Fibroblast of skin of abdomen (primary cell): ENCODE data around the gene C4orf33. TPM values are rescaled to one million over a fixed set of nuclear protein-coding genes. Genes with fewer than 3 reads are reported as not detected.
"Not testable (repeated sequence)": the region's sequence is repeated elsewhere in the genome, so short reads cannot be mapped to it uniquely, and the experiment has no call there.

Experiments used
- DNase-seq: peaks from one replicate; pipeline ENCODE4 v3.0.0-alpha.2; 2013
- polyA plus RNA-seq, 2 experiments: library from polyadenylated mRNA; unstranded; fragments of 120-200 nt; gene quantifications; one replicate each; pipeline ENCODE4 v1.2.1, GENCODE V29; 2013; ENCODE audit not compliant: insufficient read length in 2 of 2

C4orf33 gene, protein sequence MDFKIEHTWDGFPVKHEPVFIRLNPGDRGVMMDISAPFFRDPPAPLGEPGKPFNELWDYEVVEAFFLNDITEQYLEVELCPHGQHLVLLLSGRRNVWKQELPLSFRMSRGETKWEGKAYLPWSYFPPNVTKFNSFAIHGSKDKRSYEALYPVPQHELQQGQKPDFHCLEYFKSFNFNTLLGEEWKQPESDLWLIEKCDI
- 6.9 TPM for polyA plus RNA-seq (2013, experiment 1 of 2; ENCODE audit: insufficient read length)
- 7.3 TPM for polyA plus RNA-seq (2013, experiment 2 of 2; ENCODE audit: insufficient read length)

DNA sequence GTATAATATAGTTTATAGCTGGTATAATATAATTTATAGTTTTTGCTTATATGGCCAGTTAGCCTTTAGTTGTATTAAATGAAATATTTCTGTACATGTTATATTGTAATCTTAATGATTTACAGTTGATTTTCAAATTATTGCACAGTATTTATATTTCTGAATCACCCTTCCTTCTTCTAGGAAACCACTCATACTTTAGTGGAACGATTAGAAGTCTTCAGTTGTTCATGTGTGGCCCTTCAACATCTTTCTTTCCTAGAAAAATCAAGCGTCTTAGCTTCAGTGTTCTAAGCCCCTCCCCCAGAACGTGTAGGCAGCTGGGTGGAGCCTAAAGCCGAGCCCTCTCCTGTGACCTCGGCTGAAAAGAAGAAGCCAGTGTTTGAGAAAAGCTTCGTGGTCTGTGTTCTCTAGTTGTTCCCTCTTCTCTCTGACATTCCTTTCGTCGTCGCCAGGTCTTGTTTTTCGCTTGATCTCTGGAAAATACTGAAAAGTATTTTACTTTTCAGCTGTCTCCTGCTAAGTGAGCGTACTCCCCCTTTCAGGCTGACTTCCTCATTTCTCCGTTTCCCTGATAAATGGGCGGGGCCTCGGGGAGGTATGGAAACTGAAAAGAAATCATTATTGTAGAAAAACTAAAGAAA is at the start of gene C4orf33:
C4orf33 (plus strand) TSS at position 342 of the 644 bp plus-strand sequence. CDS start 6,459 bp downstream, outside the sequence.
- peak; percentile 65 for DNase-seq

GRCh38 chr4:129059028-129059427 is 36.9 kb upstream of the C4orf33 start:
- no peak for DNase-seq

DNA sequence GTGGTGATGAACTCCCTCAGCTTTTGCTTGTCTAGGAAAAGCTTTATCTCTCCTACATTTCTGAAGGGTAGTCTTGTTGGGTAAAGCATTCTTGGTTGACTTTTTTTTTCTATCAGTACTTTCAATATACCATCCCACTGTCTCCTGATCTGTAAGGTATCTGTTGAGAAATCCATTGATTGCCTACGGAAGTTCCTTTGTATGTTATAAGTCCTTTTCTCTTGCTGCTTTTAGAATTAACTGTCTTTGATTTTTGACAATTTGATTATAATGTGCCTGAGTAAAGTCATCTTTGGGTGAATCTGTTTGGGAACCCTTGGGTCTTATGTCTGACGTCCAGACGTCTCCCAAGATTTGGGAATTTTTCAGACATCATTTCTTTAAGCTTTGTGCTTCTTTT is 33.4 kb upstream of the C4orf33 start:
- no peak for DNase-seq

GRCh38 chr4:129063640-129064039 is 32.3 kb upstream of the C4orf33 start:
- no peak for DNase-seq

- DNase-seq = peak; percentile 52
Measured at GRCh38 chr4:129064717-129065116, 31.2 kb upstream of the C4orf33 start.

DNA sequence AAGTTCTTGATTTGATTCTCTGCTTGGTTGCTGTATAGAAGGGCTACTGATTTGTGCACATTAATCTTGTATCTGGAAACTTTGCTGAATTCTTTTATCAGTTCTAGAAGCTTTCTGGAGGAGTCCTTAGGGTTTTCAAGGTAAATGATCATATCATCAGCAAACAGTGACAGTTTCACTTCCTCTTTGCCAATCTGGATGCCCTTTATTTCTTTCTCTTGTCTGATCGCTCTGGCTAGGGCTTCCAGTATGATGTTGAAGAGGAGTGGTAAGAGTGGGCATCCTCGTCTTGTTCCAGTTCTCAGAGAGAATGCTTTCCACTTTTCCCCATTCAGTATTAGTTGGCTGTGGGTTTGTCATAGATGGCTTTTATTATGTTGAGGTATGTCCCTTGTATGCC is 26.4 kb upstream of the C4orf33 start:
- not testable (repeated sequence) for DNase-seq

- DNase-seq = no peak
Measured at GRCh38 chr4:129077326-129077725, 18.6 kb upstream of the C4orf33 start.

GRCh38 chr4:129080129-129080528 is 15.8 kb upstream of the C4orf33 start:
- no peak for DNase-seq

- no peak for DNase-seq
Measured at GRCh38 chr4:129082302-129082701, 13.7 kb upstream of the C4orf33 start.

DNA sequence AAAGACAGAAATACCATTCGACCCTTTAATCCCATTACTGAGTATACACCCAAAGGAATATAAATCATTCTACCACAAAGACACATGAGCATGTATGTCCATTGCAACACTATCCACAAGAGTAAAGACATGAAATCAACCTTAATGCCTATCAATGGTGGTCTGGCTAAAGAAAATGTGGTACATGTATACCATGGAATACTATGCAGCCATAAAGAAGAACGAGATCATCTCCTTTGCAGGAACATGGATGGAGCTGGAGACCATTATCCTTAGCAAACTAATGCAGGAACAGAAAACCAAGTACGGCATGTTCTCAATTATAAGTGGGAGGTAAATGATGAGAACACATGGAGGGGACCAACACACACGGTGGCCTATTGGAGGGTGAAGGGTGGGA is 10.5 kb upstream of the C4orf33 start:
- DNase-seq = no peak

DNA sequence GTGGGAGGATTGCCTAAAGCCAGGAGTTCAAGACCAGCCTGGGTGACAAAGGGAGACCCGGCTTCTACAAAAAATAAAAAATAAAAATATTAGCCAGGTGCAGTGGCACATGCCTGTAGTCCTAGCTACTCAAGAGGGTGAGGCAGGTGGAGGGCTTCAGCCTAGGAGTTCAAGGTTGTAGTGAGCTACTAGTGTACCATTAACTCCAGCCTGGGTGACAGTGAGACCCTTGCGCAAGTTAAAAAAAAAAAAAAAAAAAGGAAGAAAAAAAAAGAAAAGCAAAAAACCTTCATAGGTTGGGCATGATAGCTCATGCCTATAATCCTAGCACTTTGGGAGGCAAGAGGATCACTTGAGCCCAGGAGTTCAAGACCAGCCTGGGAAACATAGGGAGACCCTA is 8.4 kb upstream of the C4orf33 start:
- DNase-seq = no peak

DNA sequence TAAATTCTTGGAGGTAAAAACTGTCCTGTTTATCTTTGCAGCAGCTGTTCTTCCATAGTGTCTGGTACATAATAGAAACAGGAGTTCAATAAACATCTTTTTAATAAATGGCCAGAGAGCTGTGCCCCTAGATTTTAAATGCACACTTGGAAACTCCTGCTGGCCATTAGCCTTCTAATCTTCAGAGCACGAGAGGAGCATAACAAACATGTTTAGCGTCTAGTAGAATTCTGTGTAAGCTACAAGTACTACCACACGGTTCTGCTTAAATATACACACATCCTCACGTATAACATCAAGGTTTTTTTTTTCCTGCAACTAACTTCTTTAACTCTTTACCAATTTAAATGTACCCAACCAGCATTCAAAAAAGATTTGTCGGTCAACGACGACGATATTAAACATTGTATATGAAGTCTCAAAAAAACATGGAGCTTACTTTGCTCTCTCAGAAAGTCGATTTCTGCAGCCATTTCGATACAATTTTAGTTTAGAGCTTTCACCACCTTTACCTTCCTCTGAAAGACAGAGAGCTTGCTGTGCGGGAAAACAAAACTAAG is 3.2 kb upstream of the C4orf33 start:
- DNase-seq = peak; percentile 2

GRCh38 chr4:129093191-129093920 is 2.6 kb upstream of the C4orf33 start, which contains the start of gene SCLT1:
Gene SCLT1 (minus strand): TSS chr4:129093539. CDS start chr4:129093103, 436 bp downstream.
- DNase-seq = peak; percentile 98

- no peak for DNase-seq
Measured at GRCh38 chr4:129094347-129094746, 1.6 kb upstream of the C4orf33 start.

GRCh38 chr4:129098531-129099001 is 2.6 kb downstream of the C4orf33 start:
- DNase-seq = no peak

GRCh38 chr4:129109965-129110824 is 14.2 kb downstream of the C4orf33 start:
- no peak for DNase-seq

GRCh38 chr4:129110931-129111330 is 15.0 kb downstream of the C4orf33 start:
- no peak for DNase-seq

DNA sequence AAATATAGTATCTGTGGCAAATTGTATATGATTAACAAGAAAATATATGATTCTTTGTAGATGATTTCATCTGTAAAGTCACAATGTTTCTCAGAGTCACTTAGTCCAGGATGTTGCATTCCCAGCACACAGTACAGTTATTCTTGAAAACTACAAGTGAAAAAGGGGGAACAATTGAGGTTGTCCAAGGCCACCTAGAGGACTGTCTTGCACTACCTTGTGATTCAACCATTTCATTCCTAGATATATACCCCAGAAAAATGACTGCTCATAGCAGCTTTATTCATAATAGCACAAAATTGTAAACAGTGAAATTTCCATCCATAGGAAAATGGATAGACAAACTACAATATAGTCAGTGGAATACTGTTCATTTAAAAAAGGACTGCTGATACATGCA is 16.0 kb downstream of the C4orf33 start:
- DNase-seq = no peak

DNA sequence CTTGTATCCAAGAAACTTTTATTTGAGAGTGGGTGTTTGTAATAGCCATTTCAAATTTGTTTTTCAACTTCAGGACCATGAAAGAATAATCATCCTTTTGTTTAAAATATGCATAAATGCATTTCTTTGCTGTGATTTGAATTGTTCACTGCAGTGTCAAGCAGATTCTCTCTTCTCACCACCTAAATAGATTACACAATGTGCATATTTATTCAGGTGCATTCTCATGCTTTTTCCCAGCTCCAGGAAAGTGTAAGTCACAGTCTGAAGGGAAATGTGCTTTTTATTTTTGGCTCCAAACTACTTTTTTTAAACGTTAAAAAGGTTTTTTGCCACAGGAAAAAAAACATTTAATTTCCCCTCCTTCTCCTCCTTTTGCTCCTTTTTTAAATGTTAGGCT is 17.5 kb downstream of the C4orf33 start:
- DNase-seq = no peak

GRCh38 chr4:129113919-129114318 is 18.0 kb downstream of the C4orf33 start:
- no peak for DNase-seq

GRCh38 chr4:129117705-129118104 is 21.8 kb downstream of the C4orf33 start:
- DNase-seq = no peak

GRCh38 chr4:129126614-129127013 is 30.7 kb downstream of the C4orf33 start:
- DNase-seq = not testable (repeated sequence)
